DMS 273 (cell line): ENCODE results near the gene AGBL4.

Experiments used
- DNase-seq: peaks from one replicate; lab custom pipeline; 2025; ENCODE audit not compliant: unreplicated experiment; lab: John Stamatoyannopoulos, UW

The AGBL4 gene

DNA sequence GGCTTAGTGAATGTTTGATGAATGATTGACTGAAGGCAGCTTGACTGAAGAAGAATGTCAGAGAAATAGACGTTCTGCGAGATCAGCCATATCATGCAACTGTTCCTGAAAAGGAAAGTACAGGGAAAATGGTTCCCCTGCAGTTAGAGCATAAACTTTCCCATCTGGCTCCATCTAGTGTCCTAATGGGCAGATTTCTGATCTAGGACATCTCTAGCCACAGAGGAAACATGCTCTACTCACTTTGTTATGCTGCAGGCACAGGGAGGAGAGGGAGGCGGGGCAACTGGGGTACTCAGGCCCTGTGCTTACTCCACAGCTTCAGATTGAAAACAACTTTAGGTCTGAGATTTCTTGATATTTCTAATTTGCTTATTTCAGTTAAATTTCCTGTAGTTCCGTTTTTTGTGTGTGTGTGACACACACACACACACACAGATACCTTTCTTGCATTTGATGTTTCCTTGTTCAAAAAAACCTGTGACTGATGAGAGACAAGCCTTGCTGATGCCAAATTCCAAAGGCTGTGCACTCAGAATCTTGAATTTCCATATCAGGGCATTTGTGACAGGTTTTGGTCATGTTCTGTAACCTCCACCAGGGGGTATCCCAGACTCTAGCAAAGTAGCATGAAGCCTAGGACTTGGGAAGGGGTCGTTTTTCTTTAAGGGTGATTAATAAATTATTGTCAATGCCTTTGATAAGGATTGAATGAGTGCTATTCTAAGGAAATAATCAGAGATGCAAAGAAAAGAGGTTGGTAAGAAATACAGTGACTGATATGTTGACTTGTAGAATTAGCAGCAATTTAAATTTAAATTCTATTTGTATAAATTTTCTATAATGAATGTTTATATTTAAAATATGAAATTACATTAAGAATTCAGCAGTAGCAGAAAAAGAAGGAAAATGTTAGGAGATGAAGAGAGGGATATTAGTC is 1107.4 kb downstream of the AGBL4 start:
- DNase-seq: peak; percentile 81

DNA sequence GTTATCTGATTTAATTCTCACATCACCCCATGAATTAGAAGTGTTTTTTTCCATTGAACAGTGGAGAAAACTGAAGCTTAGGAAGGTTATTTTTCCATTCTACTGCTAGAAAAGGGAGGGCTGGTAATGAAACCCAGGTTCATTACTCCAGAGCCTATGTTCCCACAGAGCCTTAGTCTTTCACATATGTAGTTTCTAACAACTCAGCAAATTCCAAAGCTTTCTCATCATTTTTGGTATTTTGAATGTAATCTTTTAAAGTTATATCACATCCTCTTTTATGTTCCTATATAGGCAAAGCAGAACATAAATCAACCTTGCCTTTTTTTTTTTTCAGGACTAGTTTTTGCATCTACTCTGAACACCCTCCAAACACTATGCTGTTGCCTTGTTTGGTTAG is 1115.1 kb downstream of the AGBL4 start:
- no peak for DNase-seq

DNA sequence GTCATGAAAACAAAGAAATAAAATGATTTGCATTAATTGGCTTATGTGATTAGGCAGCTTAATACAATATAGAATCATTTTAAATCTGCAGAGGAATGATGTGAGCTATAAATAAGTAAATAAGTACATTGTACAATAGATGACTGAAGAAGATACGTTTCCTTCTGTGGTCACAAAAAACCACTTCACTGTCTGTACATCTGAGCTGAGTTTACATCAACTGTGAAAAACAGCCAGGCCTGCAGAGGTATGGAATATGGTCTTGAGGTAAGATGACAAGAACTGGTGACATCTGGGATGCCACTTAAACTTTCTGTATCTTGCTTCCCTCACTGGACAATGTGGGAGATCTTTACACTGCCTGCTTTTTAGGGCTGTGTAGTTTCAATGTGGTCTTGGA is 1117.0 kb downstream of the AGBL4 start:
- no peak for DNase-seq

DNA sequence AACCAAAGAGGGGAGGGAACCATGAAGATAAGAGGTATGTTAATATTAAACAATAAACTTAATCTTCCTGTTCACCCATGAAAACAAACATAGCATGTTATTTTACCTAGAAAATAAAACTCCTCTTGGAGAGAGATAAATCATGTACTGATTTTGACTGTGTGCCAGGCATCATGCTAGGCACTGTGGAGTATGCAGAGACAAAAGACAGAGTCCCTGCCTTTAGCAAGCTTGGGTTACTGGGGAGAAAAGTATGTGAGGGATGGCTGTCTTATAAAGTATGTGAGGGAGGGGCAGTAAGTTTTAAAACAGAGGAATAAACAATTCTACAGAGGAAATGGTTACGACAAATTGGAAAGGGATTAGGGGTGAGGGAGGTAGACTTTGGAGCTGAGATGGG is 1117.6 kb downstream of the AGBL4 start:
- no peak for DNase-seq

DNA sequence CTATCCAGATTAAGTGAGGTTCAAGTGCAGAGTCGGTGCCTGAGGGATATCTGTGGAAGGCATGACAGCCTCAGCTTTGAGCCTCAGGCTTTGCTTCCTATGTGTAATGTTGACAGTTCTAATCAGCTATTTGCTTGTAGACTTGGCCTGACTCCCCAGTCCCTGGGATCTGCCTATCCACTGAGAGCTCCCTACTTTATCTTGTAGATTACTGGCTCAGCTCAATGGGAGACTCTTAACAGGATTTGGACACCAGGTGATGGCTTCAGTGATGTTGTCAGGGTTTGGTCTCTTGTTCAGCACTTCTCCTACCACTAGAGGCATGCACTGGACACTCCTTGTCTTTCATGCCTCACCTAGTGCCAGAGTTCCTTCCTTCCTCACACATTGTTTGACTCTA is 1120.5 kb downstream of the AGBL4 start:
- no peak for DNase-seq

DNA sequence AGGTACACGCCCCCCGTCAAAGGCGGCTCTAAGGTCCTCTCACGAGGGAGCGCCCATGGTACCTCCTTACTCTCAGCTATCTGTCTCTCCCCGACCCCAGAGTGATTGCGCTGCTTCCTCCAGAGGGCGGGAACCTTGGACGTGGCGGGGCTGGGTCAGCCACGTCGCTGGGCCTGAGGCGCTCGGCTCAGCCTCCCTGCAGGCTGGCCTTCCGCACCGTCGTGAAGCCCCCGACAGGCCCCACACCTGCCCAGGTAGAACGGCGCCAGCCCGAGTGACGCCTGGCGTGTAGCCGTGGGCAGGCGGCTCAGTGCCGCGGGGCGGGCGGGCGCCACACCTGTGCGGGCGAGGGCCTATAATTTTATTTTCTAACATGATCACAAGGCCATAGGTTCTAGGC is 1124.9 kb downstream of the AGBL4 start:
- DNase-seq: no peak

DNA sequence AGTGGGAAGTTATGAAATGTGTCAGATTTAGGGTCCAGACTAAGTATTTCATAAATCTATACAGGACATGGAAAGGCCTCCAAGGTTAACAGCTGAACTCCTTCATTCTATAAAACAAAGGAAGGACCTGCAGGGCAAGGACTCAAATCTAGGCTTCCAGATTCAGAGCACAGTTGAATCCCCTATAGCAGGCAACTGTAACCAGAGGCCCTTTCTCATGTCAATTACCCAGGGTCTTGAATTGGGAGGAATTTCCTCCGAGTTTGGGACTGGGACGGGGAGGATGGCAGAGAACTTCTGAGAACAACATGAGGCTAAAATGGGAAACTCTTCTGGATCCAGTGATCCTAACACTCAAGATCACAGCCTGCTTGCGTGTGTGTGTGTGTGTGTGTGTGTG is 1134.1 kb downstream of the AGBL4 start:
- no peak for DNase-seq

DNA sequence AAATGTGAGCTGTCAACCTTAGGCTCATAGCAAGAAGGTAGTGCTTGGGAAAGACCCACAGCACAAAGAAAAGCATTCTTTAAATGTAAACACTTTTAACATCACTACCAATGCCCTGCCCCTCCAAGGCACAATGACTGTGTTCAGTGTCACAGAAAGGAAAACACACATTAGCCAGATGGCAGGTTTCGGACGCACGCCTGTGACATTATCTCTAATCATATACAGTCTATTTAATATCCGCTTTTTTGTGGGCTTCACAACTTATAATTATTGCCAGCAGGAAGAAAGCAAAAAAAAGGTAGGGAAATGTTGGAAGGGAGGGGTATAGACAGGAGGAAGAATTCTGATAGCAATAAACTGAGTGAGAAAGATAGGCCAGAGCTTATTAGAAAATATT is 1134.7 kb downstream of the AGBL4 start:
- DNase-seq: no peak

DNA sequence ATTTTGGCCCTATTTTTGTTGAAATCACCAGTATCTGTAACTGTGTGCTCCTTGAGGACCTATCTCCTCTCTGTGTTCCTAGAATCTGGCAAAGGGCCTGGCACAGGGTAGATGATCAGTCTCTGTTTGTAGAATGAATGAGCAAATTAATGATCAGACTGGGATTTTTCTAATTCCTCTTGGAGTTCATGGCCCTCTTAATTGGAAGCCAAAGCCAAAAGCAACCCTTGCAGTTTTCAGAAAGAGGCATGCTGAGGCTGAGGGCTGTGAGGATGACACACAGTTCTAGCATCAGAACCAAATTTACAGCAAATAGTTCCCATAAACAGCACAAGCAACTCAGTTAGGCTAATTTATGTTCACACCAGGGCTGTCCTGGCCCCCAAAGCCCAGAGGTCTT is 1136.0 kb downstream of the AGBL4 start:
- no peak for DNase-seq

DNA sequence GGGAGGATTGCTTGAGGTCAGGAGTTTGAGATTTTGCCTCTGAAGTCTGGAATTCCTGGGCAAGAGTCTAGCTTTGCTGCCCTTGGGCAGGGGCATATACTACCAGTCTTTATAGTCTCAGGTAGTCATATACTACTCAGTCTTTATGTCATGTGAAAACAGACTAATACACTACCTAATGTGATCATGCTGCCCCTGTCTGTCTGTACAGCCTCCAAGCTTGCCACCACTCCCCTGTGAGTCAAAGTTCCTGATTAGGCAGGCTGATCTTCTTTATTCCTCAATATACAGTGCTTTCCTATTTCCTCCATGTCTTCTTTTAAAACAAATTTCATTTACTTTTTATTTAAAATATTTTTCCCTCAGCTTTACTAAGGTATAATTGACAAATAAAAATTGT is 1141.7 kb downstream of the AGBL4 start:
- no peak for DNase-seq

DNA sequence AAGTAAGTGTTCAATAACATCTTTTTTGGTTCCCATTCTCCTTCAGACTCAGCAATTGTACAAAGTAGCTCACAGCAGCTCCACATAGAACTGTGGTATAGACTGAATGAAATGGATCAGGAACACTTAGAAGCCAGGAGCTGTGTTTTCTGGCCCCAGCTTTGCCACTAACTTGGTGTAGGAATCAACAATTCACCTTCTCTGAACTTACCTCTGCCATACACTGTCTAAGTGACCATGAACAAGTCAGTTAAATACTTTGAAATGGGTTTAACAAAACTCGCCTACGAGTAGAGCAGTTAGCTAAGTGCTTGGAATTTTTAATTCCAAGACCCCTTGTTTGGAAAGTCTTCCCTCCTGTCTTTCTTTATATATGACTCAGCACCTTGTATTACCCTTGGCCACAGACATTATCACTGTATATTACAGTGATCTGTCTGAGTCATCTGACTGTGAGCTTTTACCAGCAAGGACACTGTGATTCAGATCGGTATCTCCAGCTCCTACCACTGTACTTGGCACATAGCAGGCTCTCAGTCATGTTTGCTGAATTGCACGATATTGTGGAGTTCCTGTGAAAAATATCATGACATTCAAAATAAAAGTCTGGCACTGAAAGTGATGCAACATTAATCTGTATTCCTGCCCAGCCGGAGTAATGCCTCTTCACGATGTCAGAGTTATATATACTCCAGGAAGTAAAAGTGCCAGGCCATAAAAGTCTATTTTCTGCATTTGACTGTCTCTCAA is 1145.4 kb downstream of the AGBL4 start:
- DNase-seq: no peak

DNA sequence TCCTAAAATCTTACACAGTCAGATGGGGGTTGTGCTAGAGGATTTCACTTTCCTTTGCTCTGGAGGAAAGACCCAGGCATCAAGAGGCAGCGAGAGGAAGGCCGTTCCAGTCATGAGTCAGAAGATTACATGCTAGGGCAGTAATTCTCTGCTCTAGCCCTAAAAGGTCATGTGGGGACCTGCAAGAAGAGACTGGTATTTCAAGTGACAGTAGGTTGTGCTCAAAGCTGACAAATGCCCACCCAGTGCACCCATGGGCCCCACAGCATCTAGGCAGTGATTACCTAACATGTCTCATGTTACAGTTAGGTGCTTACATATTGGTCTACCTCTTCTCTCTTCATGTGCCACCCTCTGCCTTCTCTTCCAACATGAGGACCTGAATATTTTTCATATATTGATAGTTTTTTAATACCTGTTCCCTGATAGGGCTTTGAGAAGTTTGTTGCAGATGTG is 1147.4 kb downstream of the AGBL4 start:
- no peak for DNase-seq

DNA sequence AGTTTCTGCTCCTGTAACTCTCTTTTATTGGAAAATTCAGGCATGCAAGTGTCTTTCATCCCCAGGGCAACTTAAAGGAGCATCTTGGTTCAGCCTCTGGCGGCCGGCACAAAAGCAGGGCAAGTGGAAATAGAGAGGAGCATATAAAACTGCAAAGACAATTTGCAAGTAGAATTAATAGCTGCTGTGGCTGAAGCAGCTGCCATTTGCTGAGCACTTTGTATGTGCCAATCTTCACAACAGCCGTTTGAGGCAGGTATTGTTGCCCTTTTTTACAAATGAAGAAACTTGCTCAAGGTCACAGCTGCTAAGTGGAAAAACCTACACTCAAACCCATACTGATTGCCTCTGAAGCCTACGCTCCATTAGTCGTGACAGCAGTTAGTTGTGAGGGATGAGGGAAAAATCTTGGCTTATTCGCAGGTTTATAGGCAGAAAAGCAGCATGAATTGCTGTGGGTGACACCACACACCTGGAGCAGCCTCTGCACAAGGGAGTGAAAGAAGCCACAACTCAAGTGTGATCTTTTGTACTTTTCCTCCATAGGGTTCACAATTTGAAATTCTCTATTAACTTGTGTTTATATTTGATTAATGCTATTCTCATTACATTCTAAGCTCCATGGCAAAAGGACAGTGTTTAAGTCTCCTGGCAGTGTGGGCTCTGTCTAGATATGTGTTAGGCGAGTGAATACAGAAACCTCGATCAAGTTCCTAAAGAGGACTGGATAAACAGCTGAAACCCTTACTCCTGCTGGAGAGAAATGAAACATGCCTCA is 1148.0 kb downstream of the AGBL4 start:
- DNase-seq: no peak

DNA sequence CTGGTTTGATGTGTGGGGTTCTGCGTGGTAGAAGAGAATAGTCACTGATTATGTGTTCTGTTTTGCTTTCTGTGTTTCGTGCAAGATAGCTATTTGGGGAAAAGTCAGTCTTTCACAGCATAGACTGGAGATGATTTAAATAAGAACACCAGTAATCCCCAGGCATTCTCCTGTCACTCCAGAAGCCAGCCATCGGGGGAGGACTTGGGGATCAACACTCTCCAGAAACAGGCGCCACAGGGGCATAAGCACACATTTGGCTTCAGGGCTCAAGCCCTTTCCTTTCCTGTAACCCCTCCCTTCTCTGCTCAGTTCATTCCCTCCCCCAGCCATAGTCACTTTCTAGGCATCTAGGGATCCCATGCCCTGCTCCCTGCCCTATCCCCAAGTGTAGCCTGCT is 1149.8 kb downstream of the AGBL4 start:
- no peak for DNase-seq

DNA sequence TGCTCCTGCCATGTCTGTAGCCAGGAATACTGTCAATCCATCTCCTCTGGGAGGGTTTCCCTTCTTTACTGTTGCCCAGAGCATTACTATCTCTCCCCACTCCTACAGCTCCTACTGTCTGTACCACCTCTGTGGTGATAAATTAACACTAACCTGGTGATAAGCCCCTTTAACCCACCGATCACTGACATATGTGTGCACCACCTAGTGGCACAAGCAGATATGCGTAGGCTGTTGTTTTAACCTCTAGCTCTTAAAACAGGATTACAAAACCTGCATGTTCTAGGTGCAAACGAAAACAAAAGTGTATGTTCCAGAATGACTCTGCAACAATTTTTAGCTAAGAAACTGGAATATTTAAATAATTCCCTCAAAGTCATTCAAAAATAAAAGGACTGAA is 1153.2 kb downstream of the AGBL4 start:
- DNase-seq: peak; percentile 41

DNA sequence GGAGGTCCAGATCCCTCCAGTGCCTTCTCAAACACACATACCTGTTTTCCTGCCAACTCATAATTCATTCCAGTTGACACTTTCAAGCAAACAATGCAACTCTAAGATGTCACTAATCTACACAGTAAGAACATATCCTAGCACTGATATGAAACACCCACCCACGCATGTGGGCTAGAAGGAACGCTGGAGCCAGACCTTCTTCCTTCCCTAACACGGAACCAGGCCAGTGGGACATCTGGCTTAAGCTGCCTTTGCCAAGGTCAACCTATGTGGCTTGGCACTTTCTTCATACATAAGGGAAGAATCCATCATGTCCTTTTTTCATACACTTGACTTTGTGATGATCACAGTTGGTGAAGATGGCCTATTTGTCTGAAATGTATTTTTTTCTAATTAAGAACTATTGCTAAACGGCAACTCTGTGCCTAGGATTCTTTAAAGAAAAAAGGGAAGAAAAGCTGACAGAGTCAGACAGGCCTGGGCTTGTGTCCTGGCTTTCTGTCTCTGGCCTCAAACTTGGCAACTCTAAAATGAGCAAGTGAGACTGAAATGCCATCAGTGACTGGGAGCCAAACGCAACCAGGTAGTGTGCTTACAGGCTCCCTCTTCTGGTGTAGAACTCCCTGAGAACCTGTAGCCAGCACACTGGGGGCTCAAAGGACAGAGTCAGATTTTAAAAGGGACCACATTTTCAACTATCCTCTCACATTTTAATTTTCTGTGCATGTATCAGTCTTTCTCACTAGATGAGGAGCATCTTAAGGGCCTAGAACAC is 1154.4 kb downstream of the AGBL4 start:
- DNase-seq: peak; percentile 9

DNA sequence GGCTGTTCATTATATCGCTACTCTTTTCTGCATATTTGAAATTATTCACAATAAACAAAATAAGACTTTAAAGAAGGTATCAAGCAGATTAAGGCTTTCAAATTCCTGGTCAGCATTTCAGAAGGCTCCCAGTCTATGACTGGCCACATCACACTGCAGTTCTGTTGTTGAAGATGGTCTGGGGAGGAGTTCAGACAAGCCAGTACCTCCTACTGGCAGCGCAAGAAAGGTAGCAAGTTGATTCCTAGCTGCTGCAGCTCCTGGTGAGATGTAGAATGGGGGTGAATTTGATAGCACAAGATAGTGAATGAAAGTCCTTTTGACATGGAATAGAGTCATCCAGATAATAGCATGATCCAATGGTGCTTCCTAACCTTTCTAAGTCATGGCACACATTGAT is 1158.8 kb downstream of the AGBL4 start:
- DNase-seq: no peak

DNA sequence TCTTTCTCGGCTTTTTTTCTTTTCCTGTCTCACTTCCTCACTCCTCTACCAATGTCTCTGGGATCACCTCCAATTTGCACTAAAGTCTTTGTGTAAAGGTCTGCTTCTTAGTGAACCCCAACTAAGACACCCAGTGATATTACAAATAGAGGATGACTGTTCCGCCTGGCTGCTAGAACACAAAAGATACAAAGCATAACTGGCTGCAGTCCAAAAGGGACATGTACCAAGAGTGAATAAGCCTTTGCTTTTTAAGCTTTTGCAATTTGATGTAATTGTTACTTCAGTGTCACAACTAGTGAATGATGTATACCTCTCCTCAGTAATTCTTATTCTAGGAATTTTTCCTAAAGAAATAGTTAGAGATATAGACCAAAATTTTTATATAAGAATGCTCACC is 1164.3 kb downstream of the AGBL4 start:
- no peak for DNase-seq

DNA sequence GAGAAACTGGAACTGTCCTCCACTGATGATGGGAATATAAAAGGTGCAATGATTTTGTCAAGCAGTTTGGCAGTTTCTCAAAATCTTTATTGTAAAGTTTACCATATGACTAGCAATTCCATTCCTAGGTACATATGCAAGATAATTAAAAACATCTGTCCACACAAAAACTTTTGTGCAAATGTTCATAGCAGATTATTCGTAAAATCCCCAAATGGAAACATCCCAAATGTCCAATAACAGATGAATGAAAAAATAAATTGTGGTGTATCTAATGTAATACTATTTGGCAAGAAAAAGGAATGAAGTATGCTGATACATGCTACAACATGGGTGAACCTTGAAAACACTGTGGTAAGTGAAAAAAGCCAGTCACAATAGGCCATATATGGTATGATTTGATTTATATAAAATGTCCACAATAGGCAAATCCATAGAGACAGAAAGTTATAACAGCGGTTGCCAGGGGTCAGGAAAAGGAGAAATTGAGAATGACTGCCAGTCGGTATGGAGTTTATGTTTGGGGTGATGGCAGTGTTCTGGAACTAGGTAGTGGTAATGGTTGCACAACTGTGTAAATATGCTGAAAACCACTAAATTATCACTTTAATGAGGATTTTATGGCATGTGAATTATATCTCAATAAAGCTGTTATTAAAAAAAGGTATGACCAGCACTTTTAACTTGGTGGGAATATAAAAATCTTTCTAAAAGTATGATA is 1165.4 kb downstream of the AGBL4 start:
- no peak for DNase-seq

DNA sequence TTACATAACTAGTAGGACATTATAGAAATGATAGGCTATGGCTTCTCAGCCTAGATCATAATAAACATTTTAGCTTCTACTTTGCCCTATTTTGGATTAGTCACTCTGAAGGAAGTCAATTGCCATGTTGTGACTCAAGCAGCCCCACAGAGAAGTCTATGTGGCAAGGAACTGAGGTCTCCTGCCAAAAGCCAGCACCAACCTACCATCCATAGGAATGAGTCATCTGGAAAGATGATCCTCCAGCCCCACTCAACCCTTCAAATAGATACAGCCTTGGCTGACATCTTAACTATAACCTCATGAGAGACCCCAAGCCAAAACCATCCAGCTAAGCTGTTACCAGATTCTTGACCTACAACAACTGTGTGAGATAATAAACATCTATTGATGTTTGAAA is 1170.7 kb downstream of the AGBL4 start:
- DNase-seq: no peak
